B cell (primary cell): ENCODE data around the gene SETBP1. TPM values are rescaled to one million over a fixed set of nuclear protein-coding genes. Genes with fewer than 3 reads are reported as not detected.

Experiments
- ATAC-seq: fragments of 200-7000 bp; cut with Tn5 transposase; one replicate; pipeline ENCODE4 v1.10.0; 2021; ENCODE audit warnings: low read depth, mild to moderate bottlenecking, moderate number of reproducible peaks, moderate library complexity
- CTCF ChIA-PET: fragments of 350-600 bp; sonication (Branson Sonifier 250); formaldehyde crosslinking; loops from one replicate; lab custom pipeline; 2021; ENCODE audit warnings: antibody characterized with exemption, inconsistent platforms; lab: Charles Lee
- POLR2A ChIA-PET: fragments of 350-600 bp; sonication (Branson Sonifier 250); formaldehyde crosslinking; loops from one replicate; lab custom pipeline; 2021; ENCODE audit warnings: antibody characterized with exemption; lab: Charles Lee
- DNase-seq: peaks from one replicate; pipeline ENCODE4 v3.0.0; 2013
- H2AFZ ChIP-seq: 2 replicates; pipeline ENCODE4 v1.6.1; 2012; ENCODE audit warnings: mild to moderate bottlenecking, low read depth, low read length; ENCODE audit not compliant: insufficient read depth, poor library complexity, severe bottlenecking
- H3K27ac ChIP-seq, 2 donors: 1 replicate in 1 of 2; 2 replicates in 1 of 2; pipeline ENCODE4 v1.5.1; 2012 to 2013; ENCODE audit warnings: low read length in 2 of 2, mild to moderate bottlenecking in 2 of 2, moderate library complexity in 1 of 2
- H3K27me3 ChIP-seq, 4 experiments: fragments of 200-600 bp in 1 of 4; sonication (generic) in 1 of 4; replicated peaks in 1 of 4; 1 replicate in 2 of 4; 2 replicates in 2 of 4; pipeline versions ENCODE4 v1.6.1 to v1.7.0; 2013 to 2016; ENCODE audit warnings: low read length in 3 of 4, mild to moderate bottlenecking in 2 of 4, mixed read lengths in 1 of 4, moderate library complexity in 1 of 4; ENCODE audit not compliant: insufficient read depth in 4 of 4, control insufficient read depth in 3 of 4; ENCODE audit errors: control extremely low read depth in 1 of 4
- H3K36me3 ChIP-seq, 2 experiments: replicated peaks in 1 of 2; 1 replicate in 1 of 2; 2 replicates in 1 of 2; pipeline versions ENCODE4 v1.6.1 to v1.7.1; 2013; ENCODE audit warnings: low read length in 1 of 2; ENCODE audit not compliant: insufficient read depth in 2 of 2, control insufficient read depth in 1 of 2; ENCODE audit errors: control extremely low read depth in 1 of 2, extremely low read depth in 1 of 2
- H3K4me1 ChIP-seq, 2 donors: fragments of 200-600 bp in 1 of 2; sonication (generic) in 1 of 2; 1 replicate in 1 of 2; 2 replicates in 1 of 2; pipeline versions ENCODE4 v1.5.1 to v1.6.1; 2013 to 2017; ENCODE audit warnings: low read length in 2 of 2; ENCODE audit not compliant: control insufficient read depth in 2 of 2, insufficient read depth in 2 of 2
- H3K4me2 ChIP-seq: replicated peaks from 2 replicates; pipeline ENCODE3; 2012; ENCODE audit warnings: mild to moderate bottlenecking, low read depth, low read length; ENCODE audit not compliant: poor library complexity, severe bottlenecking
- H3K4me3 ChIP-seq, 5 experiments: fragments of 200-600 bp in 1 of 5; sonication (generic) in 1 of 5; 1 replicate in 3 of 5; 2 replicates in 2 of 5; pipeline versions ENCODE4 v1.5.1 to v1.7.0; 2011 to 2016; ENCODE audit warnings: low read length in 4 of 5, mild to moderate bottlenecking in 4 of 5, low read depth in 2 of 5, control low read depth in 1 of 5, moderate library complexity in 1 of 5; ENCODE audit not compliant: insufficient read depth in 1 of 5; ENCODE audit errors: control extremely low read depth in 1 of 5, extremely low read depth in 1 of 5
- H3K79me2 ChIP-seq: fragments of 200-600 bp; sonication (generic); one replicate; pipeline ENCODE4 v1.6.0; 2016; ENCODE audit warnings: low read length; ENCODE audit not compliant: control insufficient read depth, insufficient read depth
- H3K9ac ChIP-seq: fragments of 200-600 bp; sonication (generic); 2 replicates; pipeline ENCODE4 v1.6.1; 2017; ENCODE audit warnings: mild to moderate bottlenecking, low read length, moderate library complexity
- H3K9me3 ChIP-seq, 3 donors: one replicate each; pipeline versions ENCODE4 v1.6.1 to v1.7.1; 2013; ENCODE audit warnings: low read length in 2 of 3; ENCODE audit not compliant: control insufficient read depth in 2 of 3, insufficient read depth in 1 of 3; ENCODE audit errors: control extremely low read depth in 1 of 3
- H4K20me1 ChIP-seq: 2 replicates; pipeline ENCODE4 v1.6.0; 2012; ENCODE audit warnings: mild to moderate bottlenecking, low read length; ENCODE audit not compliant: insufficient read depth, control insufficient read depth, poor library complexity, severe bottlenecking
- H3K27ac Mint-ChIP-seq: one replicate; pipeline ENCODE4 v1.8.0; 2021; ENCODE audit warnings: mixed read lengths
- H3K27me3 Mint-ChIP-seq: one replicate; pipeline ENCODE4 v1.8.0; 2021; ENCODE audit warnings: mixed read lengths
- H3K4me1 Mint-ChIP-seq: one replicate; pipeline ENCODE4 v1.8.0; 2021; ENCODE audit warnings: mixed read lengths
- H3K4me3 Mint-ChIP-seq: one replicate; pipeline ENCODE4 v1.8.0; 2021; ENCODE audit warnings: mixed read lengths
- H3K9me3 Mint-ChIP-seq: one replicate; pipeline ENCODE4 v1.8.0; 2022; ENCODE audit warnings: mixed read lengths; ENCODE audit not compliant: insufficient read depth
- EZH2 ChIP-seq: IDR thresholded peaks from 2 replicates; pipeline ENCODE4 v1.6.1; 2012; ENCODE audit warnings: borderline replicate concordance, low read depth, mild to moderate bottlenecking, moderate library complexity, low read length; ENCODE audit not compliant: insufficient read depth, poor library complexity, severe bottlenecking
- WGBS: methylation state at CpG from one replicate; pipeline ENCODE4 v1.1.5; 2013; ENCODE audit warnings: missing lambda C conversion rate; ENCODE audit not compliant: insufficient coverage; 5-methylcytosine and 5-hydroxymethylcytosine counted together
- intact Hi-C: fragments of 100-400 bp; cut with micrococcal nuclease; formaldehyde crosslinking; loops from one replicate; pipeline ENCODE4 v1.10.0; 2022
- polyA plus RNA-seq: library from polyadenylated mRNA; depleted of rRNA; stranded (reverse); fragments of >200 nt; gene quantifications from 2 replicates; pipeline ENCODE4 v1.2.3, GENCODE V29; 2012
- total RNA-seq, 2 donors: library from RNA; stranded (reverse); fragments of 120-200 nt in 1 of 2; gene quantifications; 1 replicate in 1 of 2; 2 replicates in 1 of 2; pipeline versions ENCODE4 v1.2.3 to v1.2.4, GENCODE V29; 2013 to 2022
- TF ChIP-seq, protein P1 (sequence below): fragments of 200-600 bp; IDR thresholded peaks from one replicate; pipeline ENCODE4 v1.8.0; 2022; ENCODE audit warnings: antibody characterized with exemption, mild to moderate bottlenecking

Gene SETBP1
- total and polyA plus RNA-seq, 2 donors (not counting 1 experiment from before 2014, with no cell fraction given) = 15.1 to 129 TPM

DNA sequence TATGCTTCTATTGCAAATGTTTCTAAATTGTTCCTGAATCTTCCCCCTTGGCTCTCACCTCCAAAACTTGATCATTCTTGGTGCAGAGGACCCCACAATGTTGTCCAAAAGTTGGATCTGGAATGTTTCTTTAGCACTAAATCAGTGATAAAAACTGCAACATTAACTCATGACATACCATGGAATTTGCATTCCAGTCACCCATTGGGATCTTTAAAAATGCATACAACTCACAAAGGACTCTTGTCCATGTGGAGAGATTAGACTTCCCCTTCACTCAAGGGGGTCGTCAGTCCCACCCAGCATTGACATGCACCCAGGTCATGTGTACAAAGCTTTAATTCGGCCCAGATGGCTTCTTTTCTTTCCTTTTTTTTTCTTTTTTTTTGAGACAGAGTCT is 169.3 kb downstream of the SETBP1 start:
- no peaks in the 10 kb centered on the region for H3K27me3 ChIP-seq
- intact Hi-C loops = no loop called here
- H3K4me1 ChIP-seq = peaks cover 25 to 66% of the 10 kb centered on the region in 2 donors
- ATAC-seq = no peak
- H3K4me2 ChIP-seq = no peak overlapping the region
- H3K27me3 Mint-ChIP-seq = no peaks in the 10 kb centered on the region
- H3K36me3 ChIP-seq = peaks cover 0 to 13% of the 10 kb centered on the region in 2 experiments
- POLR2A ChIA-PET = no interaction called here
- peak overlapping the region; percentile 21 for H3K27ac Mint-ChIP-seq
- H3K4me1 Mint-ChIP-seq = peaks cover 80% of the 10 kb centered on the region
- CTCF ChIA-PET = no interaction called here
- H3K4me3 Mint-ChIP-seq = no peak overlapping the region
- H3K4me3 ChIP-seq = no peak overlapping the region
- no peak overlapping the region for H3K9ac ChIP-seq
- peaks cover 91% of the 10 kb centered on the region for H3K79me2 ChIP-seq
- H3K9me3 ChIP-seq = peaks cover 0 to 9% (median under 1%) of the 10 kb centered on the region in 3 donors
- H3K27ac ChIP-seq = no peak overlapping the region
- H3K9me3 Mint-ChIP-seq = no peaks in the 10 kb centered on the region
- H4K20me1 ChIP-seq = peaks cover 58% of the 10 kb centered on the region
- TF ChIP-seq EZH2 = no peak
- TF ChIP-seq, protein P1, sequence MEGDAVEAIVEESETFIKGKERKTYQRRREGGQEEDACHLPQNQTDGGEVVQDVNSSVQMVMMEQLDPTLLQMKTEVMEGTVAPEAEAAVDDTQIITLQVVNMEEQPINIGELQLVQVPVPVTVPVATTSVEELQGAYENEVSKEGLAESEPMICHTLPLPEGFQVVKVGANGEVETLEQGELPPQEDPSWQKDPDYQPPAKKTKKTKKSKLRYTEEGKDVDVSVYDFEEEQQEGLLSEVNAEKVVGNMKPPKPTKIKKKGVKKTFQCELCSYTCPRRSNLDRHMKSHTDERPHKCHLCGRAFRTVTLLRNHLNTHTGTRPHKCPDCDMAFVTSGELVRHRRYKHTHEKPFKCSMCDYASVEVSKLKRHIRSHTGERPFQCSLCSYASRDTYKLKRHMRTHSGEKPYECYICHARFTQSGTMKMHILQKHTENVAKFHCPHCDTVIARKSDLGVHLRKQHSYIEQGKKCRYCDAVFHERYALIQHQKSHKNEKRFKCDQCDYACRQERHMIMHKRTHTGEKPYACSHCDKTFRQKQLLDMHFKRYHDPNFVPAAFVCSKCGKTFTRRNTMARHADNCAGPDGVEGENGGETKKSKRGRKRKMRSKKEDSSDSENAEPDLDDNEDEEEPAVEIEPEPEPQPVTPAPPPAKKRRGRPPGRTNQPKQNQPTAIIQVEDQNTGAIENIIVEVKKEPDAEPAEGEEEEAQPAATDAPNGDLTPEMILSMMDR = no peak
- H2AFZ ChIP-seq = no peak overlapping the region
- WGBS = 94% methylated on average over 2 of the region's 2 CpGs
- no peak for DNase-seq

DNA sequence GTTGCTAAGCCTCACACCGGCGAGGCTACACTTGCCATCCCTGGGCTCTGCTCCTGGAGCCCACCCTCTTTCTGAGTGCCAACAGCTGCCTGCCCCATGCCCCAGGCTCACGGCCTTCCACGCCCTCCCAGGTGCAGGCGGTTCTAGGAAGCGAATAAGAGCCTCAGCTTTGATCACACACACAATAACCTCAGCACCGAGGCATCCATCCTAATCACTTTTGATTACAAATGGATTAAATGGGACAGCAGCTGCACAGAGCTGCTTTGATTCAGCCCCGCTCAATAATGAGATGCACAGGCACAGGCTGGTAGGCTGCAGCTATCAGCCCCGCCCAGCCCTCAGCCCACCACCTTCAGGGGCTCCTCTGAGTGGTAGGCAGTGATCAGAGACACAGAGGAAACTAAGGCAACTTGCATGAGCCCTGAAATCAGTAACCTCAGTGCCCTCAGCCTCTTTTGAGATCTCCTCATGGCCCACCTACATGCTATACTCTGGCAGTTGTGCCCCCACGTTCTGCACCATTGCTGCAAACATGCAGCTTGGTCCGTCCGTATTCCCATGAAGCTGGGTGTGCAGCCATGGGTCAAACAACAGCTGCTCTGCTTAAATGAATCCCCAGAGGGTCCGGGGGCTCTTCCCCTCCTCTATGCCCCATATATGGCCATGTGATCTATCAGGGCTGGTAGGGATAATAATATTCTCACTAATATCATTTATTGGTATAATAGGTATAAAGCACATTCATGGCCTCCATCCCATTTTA is 171.4 kb downstream of the SETBP1 start:
- Histone ChIP-seq H2AFZ (no peak overlapping the region), H3K4me2 (no peak overlapping the region), H3K9ac (no peak overlapping the region), H3K27ac (no peak overlapping the region), H3K9me3 (no peaks in the 10 kb centered on the region), H3K27me3 (no peaks in the 10 kb centered on the region), H4K20me1 (peaks cover 67% of the 10 kb centered on the region), H3K4me3 (no peak overlapping the region), H3K36me3 (peaks cover 0 to 13% of the 10 kb centered on the region in 2 experiments), H3K79me2 (peaks cover 88% of the 10 kb centered on the region), H3K4me1 (peaks cover 31 to 61% of the 10 kb centered on the region in 2 donors)
- H3K27ac Mint-ChIP-seq = no peak overlapping the region
- peaks cover 82% of the 10 kb centered on the region for H3K4me1 Mint-ChIP-seq
- DNase-seq (no peak), ATAC-seq (no peak)
- no peaks in the 10 kb centered on the region for H3K27me3 Mint-ChIP-seq
- ChIA-PET CTCF (no interaction called here), POLR2A (no interaction called here)
- no peak overlapping the region for H3K4me3 Mint-ChIP-seq
- intact Hi-C loops = no loop called here
- H3K9me3 Mint-ChIP-seq = no peaks in the 10 kb centered on the region
- WGBS = 98% methylated on average over 8 of the region's 13 CpGs
- no peak for TF ChIP-seq EZH2
- TF ChIP-seq, protein P1 = no peak
